Cardiac fibroblast (primary cell): ENCODE data around the gene PARN.

ENCODE experiments used
- DNase-seq, 2 donors: peaks; one replicate each; pipeline versions ENCODE4 v3.0.0 to v3.0.0-alpha.2; 2010; ENCODE audit warnings: low read depth in 2 of 2
- H3K4me3 ChIP-seq, 2 donors: replicated peaks in 1 of 2; 1 replicate in 1 of 2; 2 replicates in 1 of 2; pipeline ENCODE4 v1.5.1; 2011; ENCODE audit warnings: low read depth in 2 of 2, low read length in 2 of 2, mild to moderate bottlenecking in 2 of 2, moderate library complexity in 1 of 2
- TF ChIP-seq, protein P1 (sequence below): IDR thresholded peaks from one replicate; pipeline ENCODE4 v1.5.1; 2011; ENCODE audit warnings: low read depth, mild to moderate bottlenecking, low read length, inconsistent platforms

PARN gene

DNA sequence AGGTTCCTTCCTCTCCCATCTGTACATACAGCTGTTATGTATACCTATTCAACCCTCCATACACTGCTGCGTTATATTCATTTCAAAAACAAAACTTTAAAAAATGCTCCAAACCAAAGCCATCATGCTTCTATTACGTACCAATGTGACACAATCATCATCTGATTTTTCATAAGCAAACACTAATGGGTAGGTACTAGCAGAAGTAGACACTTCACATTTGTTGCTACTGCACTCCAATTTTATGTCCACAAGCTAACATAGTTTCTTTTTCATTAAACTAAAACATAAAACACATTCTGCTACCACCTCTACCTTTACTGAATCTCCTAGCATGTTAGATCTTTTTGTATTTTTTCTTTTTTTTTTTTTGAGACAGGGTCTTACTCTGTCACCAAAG is 57.5 kb downstream of the PARN start:
- no peak overlapping the region for H3K4me3 ChIP-seq
- TF ChIP-seq, protein P1, sequence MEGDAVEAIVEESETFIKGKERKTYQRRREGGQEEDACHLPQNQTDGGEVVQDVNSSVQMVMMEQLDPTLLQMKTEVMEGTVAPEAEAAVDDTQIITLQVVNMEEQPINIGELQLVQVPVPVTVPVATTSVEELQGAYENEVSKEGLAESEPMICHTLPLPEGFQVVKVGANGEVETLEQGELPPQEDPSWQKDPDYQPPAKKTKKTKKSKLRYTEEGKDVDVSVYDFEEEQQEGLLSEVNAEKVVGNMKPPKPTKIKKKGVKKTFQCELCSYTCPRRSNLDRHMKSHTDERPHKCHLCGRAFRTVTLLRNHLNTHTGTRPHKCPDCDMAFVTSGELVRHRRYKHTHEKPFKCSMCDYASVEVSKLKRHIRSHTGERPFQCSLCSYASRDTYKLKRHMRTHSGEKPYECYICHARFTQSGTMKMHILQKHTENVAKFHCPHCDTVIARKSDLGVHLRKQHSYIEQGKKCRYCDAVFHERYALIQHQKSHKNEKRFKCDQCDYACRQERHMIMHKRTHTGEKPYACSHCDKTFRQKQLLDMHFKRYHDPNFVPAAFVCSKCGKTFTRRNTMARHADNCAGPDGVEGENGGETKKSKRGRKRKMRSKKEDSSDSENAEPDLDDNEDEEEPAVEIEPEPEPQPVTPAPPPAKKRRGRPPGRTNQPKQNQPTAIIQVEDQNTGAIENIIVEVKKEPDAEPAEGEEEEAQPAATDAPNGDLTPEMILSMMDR, result no peak
- DNase-seq, result no peak

DNA sequence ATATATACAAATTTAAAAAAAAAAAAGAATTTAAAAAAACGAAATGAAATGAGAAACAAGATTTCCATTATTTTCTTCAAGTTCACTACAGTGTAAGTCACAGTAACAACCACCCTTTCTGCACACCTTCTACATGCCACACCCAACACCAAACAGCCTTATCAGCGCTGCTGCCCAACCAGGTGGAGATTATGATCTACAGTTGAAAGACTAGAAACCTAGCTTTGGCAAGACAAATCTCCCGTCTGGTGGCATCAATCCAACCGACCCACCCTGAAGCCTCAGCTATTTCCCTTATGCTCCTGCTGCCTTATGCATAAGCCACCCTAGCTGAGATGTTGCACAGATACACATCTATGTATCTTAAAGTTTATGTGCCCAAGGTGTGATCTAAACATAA is 60.8 kb downstream of the PARN start:
- TF ChIP-seq, protein P1, result no peak
- H3K4me3 ChIP-seq, result no peak overlapping the region
- DNase-seq, result no peak

DNA sequence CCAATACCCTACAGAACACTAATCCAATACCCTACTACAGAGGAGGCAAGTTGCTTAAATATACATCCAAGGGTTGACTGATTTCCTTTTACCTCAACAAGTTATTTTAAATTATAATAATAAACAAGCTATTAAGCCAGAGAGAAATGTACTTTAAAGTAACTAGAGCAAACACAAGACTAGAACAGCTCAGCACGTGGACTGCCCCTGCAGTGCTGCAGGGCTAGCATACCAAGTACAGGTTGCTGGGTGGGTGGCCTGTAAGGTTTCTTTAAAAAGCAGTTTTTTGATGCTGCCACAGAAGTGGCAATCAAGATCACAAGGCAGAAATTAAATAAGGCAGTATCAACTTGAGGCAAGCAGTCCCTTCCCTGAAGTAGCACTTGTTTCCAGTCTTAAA is 63.5 kb downstream of the PARN start:
- H3K4me3 ChIP-seq, result no peak overlapping the region
- DNase-seq, result no peak
- TF ChIP-seq, protein P1, result no peak

DNA sequence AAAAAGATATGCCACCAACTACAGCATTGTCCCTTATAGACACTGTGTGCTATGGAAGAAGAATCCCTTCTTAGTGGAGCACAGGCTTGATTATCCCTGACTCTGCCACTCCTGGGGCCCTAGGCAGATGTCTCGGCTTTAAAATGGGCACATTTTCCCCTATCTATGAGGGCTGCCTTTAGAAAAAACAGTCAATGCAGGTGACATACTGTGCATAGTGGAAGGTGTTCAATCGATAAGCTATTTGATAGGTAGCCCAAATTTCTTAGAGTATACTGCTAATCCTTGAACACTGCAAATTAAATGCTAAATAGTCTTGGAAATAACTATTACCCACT is 64.4 kb downstream of the PARN start:
- TF ChIP-seq, protein P1, result no peak
- no peak overlapping the region for H3K4me3 ChIP-seq

DNA sequence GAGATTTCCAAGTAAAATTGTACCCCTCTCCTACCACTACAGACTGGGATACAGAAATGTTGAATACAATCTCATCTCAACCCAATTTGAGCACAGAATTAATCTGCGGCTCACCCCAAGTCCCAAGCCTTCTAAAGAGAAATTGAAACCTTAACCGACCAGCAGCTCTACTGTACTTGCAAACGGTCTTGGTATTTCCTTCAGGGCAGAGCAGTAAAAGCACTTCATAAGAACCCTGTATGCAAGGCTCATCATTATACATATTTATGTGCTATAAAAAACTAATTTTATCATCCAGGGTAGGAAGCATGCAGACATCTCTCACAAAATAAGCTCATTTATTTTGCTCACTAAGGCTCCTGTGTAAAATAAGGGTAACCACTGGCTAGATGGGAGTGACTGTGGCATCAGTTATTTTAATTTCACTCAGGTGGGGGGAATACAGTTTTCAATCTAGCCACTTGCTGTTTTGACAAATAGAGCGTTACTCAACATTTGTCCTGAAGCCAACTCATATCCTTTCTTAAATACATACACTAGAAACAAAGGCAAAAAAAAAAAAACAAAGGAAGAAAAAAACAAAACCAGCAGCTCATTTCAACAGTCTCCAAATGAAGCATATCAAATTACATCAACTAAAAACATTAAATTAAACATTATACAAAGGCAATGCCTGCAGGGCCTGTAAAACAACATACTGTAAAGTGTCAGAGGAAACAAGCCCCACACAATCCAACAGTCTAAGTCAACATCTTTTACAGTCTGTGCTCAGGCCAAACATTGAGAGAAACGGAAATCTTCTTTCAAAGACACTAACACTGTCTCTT is 65.0 kb downstream of the PARN start:
- TF ChIP-seq, protein P1, result no peak
- no peak overlapping the region for H3K4me3 ChIP-seq
- peak; percentile 63 to 65 for DNase-seq

More for the DNA sequence above, 64.4 kb downstream of the PARN start:
- DNase-seq, result no peak

DNA sequence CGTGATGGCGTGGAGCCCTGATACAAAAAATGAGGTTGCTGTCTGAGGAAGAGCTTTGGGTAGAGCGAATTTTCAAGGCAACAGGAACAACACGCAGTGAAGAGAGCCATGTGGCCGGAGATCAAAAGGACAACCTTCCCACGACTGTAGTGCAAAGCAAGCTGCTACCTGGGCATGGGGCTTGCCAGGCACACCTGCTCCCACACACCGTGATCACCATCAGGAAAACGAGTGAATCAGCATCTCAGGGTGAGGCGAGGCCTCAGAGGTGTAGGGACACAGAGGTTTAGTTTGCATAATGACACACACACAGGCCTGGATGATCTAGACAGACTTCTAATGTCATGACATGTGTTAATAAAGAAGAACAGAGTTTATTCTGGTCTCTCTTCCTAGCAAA is 65.7 kb downstream of the PARN start:
- DNase-seq, result no peak
- no peak overlapping the region for H3K4me3 ChIP-seq
- TF ChIP-seq, protein P1, result no peak
